ENCODE results near the gene DDX17. TPM values are rescaled to one million over a fixed set of nuclear protein-coding genes. Genes with fewer than 3 reads are reported as not detected.

Gene DDX17
- total and polyA plus RNA-seq, 4 donors = 141 to 1,771 (median 262) TPM

GRCh38 chr22:38497869-38498268 is 8.2 kb downstream of the DDX17 start:
- no peak overlapping the region for H3K9ac ChIP-seq (ENCODE audit: insufficient read depth in 1 of 2, low read length in 2 of 2)
- ATAC-seq (ENCODE audit: insufficient read depth, low FRiP score) (no peak), DNase-seq (no peak)
- H3K4me1 ChIP-seq (ENCODE audit: control insufficient read depth in 5 of 5, insufficient read depth in 5 of 5, low read length in 5 of 5) = peaks cover 3 to 11% (median 5%) of the 10 kb centered on the region in 5 donors
- H3K27ac ChIP-seq (ENCODE audit: low read depth in 1 of 2, low read length in 1 of 2) = no peak overlapping the region
- no peaks in the 10 kb centered on the region for H3K9me3 ChIP-seq (ENCODE audit: control insufficient read depth in 4 of 4, insufficient read depth in 3 of 4, low read length in 3 of 4)
- peaks cover 46 to 80% (median 66%) of the 10 kb centered on the region in 4 donors for H3K36me3 ChIP-seq (ENCODE audit: control insufficient read depth in 4 of 4, insufficient read depth in 4 of 4, low read length in 4 of 4)
- WGBS, 2 donors = 88 to 92% methylated on average over 3 of the region's 3 CpGs
- TF ChIP-seq CTCF (IDR thresholded peaks at IDR 0.05; ENCODE audit: control extremely low read depth, extremely low read depth) = no peak
- no peaks in the 10 kb centered on the region for H3K27me3 ChIP-seq (ENCODE audit: control insufficient read depth in 3 of 3, insufficient read depth in 3 of 3, low read length in 2 of 3)
- H3K4me3 ChIP-seq = no peak overlapping the region

GRCh38 chr22:38494939-38495338 is 11.2 kb downstream of the DDX17 start:
- H3K4me3 ChIP-seq = no peak overlapping the region
- no peaks in the 10 kb centered on the region for H3K27me3 ChIP-seq (ENCODE audit: control insufficient read depth in 3 of 3, insufficient read depth in 3 of 3, low read length in 2 of 3)
- H3K36me3 ChIP-seq (ENCODE audit: control insufficient read depth in 4 of 4, insufficient read depth in 4 of 4, low read length in 4 of 4) = peaks cover 50 to 85% (median 77%) of the 10 kb centered on the region in 4 donors
- H3K27ac ChIP-seq (ENCODE audit: low read depth in 1 of 2, low read length in 1 of 2) = no peak overlapping the region
- no peak overlapping the region for H3K9ac ChIP-seq (ENCODE audit: insufficient read depth in 1 of 2, low read length in 2 of 2)
- DNase-seq = no peak
- no peak for ATAC-seq (ENCODE audit: insufficient read depth, low FRiP score)
- peaks cover 0 to 6% (median 0%) of the 10 kb centered on the region in 5 donors for H3K4me1 ChIP-seq (ENCODE audit: control insufficient read depth in 5 of 5, insufficient read depth in 5 of 5, low read length in 5 of 5)
- no peaks in the 10 kb centered on the region for H3K9me3 ChIP-seq (ENCODE audit: control insufficient read depth in 4 of 4, insufficient read depth in 3 of 4, low read length in 3 of 4)
- WGBS, 2 donors = 94 to 95% methylated on average over 12 of the region's 12 CpGs
- no peak for TF ChIP-seq CTCF (IDR thresholded peaks at IDR 0.05; ENCODE audit: control extremely low read depth, extremely low read depth)

- ATAC-seq (ENCODE audit: insufficient read depth, low FRiP score) (no peak), DNase-seq (no peak)
- Histone ChIP-seq H3K9me3 (ENCODE audit: control insufficient read depth in 4 of 4, insufficient read depth in 3 of 4, low read length in 3 of 4) (no peaks in the 10 kb centered on the region), H3K4me3 (no peak overlapping the region), H3K4me1 (ENCODE audit: control insufficient read depth in 5 of 5, insufficient read depth in 5 of 5, low read length in 5 of 5) (peaks cover 0 to 6% (median 0%) of the 10 kb centered on the region in 5 donors), H3K36me3 (ENCODE audit: control insufficient read depth in 4 of 4, insufficient read depth in 4 of 4, low read length in 4 of 4) (peaks cover 55 to 86% (median 78%) of the 10 kb centered on the region in 4 donors), H3K27me3 (ENCODE audit: control insufficient read depth in 3 of 3, insufficient read depth in 3 of 3, low read length in 2 of 3) (no peaks in the 10 kb centered on the region), H3K27ac (ENCODE audit: low read depth in 1 of 2, low read length in 1 of 2) (no peak overlapping the region), H3K9ac (ENCODE audit: insufficient read depth in 1 of 2, low read length in 2 of 2) (no peak overlapping the region)
- TF ChIP-seq CTCF (IDR thresholded peaks at IDR 0.05; ENCODE audit: control extremely low read depth, extremely low read depth) = no peak
- 23 to 38% methylated on average over 2 of the region's 2 CpGs for WGBS, 2 donors
Measured at GRCh38 chr22:38494498-38494897, 11.6 kb downstream of the DDX17 start.

Data from lung (tissue), 12 donors.